Stomach (tissue), 19 donors: ENCODE data around the gene PITPNC1. TPM values are rescaled to one million over a fixed set of nuclear protein-coding genes. Genes with fewer than 3 reads are reported as not detected.
"Not testable (repeated sequence)": the region's sequence is repeated elsewhere in the genome, so short reads cannot be mapped to it uniquely, and the experiment has no call there.

Experiments used
- DNase-seq, 2 donors: peaks; one replicate each; pipeline versions ENCODE4 v3.0.0 to v3.0.0-alpha.2; 2013 to 2019
- H3K27ac ChIP-seq, 5 donors: fragments of 200-600 bp in 4 of 5; sonication (generic) in 4 of 5; one replicate each; pipeline ENCODE4 v1.5.1; 2013 to 2019; ENCODE audit warnings: mild to moderate bottlenecking in 1 of 5, moderate library complexity in 1 of 5
- H3K27me3 ChIP-seq, 3 donors: fragments of 200-600 bp; sonication (generic); one replicate each; pipeline ENCODE4 v1.5.1; 2017 to 2019; ENCODE audit warnings: mixed run types in 1 of 3
- H3K36me3 ChIP-seq, 4 donors: fragments of 200-600 bp; sonication (generic); 1 replicate in 3 of 4; 2 replicates in 1 of 4; pipeline ENCODE4 v1.5.1; 2016 to 2019
- H3K4me1 ChIP-seq, 4 donors: fragments of 200-600 bp; sonication (generic); one replicate each; pipeline ENCODE4 v1.5.1; 2016 to 2019
- H3K4me3 ChIP-seq, 4 donors: fragments of 200-600 bp; sonication (generic) in 3 of 4; one replicate each; pipeline ENCODE4 v1.5.1; 2016 to 2019; ENCODE audit warnings: mild to moderate bottlenecking in 1 of 4
- H3K9me3 ChIP-seq, 4 donors: fragments of 200-600 bp; sonication (generic); one replicate each; pipeline ENCODE4 v1.5.1; 2016 to 2019
- CTCF ChIP-seq, 7 experiments: fragments of 450-650 bp in 4 of 7; fragments of 200-600 bp in 3 of 7; sonication (generic) in 3 of 7; IDR thresholded peaks; one replicate each; pipeline ENCODE4 v1.5.1; 2016 to 2019; ENCODE audit warnings: antibody characterized with exemption in 7 of 7, control low read depth in 2 of 7, mild to moderate bottlenecking in 1 of 7
- EP300 ChIP-seq: sonication (generic); formaldehyde crosslinking; IDR thresholded peaks from one replicate; pipeline ENCODE4 v1.6.1; 2017; ENCODE audit warnings: antibody characterized with exemption
- POLR2A ChIP-seq, 4 donors: fragments of 450-650 bp; IDR thresholded peaks; one replicate each; pipeline ENCODE4 v1.6.1; 2016; ENCODE audit warnings: antibody characterized with exemption in 4 of 4, control low read depth in 2 of 4, mild to moderate bottlenecking in 1 of 4, moderate library complexity in 1 of 4
- POLR2AphosphoS5 ChIP-seq, 3 donors: sonication (generic); formaldehyde crosslinking; IDR thresholded peaks; one replicate each; pipeline ENCODE4 v1.6.1; 2016; ENCODE audit warnings: antibody characterized with exemption in 3 of 3
- WGBS, 5 donors: extraction: QIAGEN DNeasy Blood & Tissue Kit in 3 of 5; methylation state at CpG; one replicate each; pipeline versions ENCODE4 v1.1.5 to v1.1.7; 2013 to 2018; 5-methylcytosine and 5-hydroxymethylcytosine counted together
- intact Hi-C: fragments of 100-400 bp; cut with DNase I; formaldehyde crosslinking; loops from one replicate; pipeline ENCODE4 v1.15.1; 2023; ENCODE audit warnings: low total_unique reads
- long read RNA-seq, 10 donors: transcript quantifications; one replicate each; lab custom pipeline, GENCODE V29; 2026
- polyA plus RNA-seq, 3 donors: library from polyadenylated mRNA; stranded (reverse); fragments of 200-250 nt; gene quantifications; one replicate each; pipeline ENCODE4 v1.2.3, GENCODE V29; 2013
- total RNA-seq, 5 donors: library from RNA; depleted of rRNA; stranded (reverse); fragments of >200 nt; gene quantifications; one replicate each; pipeline versions ENCODE4 v1.1.0 to v1.2.3, GENCODE V29; 2014 to 2016
- donor health status: healthy with polysubstance abuse.
- donor health status: Bipolar disorder and iron deficiency.
- donor health status: healthy.

The PITPNC1 gene
- total RNA-seq, result 10 to 100 TPM in 4 of 5 donors, 1 to 10 TPM in 1; 2.3 to 25.3 (median 17.4) TPM
- polyA plus RNA-seq, result 10 to 100 TPM in 2 of 3 donors, 1 to 10 TPM in 1; 9.3 to 13.6 (median 13.0) TPM
- long read RNA-seq, donor 1, result 0 reads
- long read RNA-seq, donor 2, result 0 reads
- long read RNA-seq, donor 3, result 0 reads
- long read RNA-seq, donor 4, result 0 reads
- long read RNA-seq, donor 5, result 0 reads
- long read RNA-seq, donor 6, result 0 reads
- long read RNA-seq, donor 7, result 0 reads
- long read RNA-seq, donor 8, result 0 reads
- long read RNA-seq, donor 9, result 0 reads
- long read RNA-seq, donor 10, result 0 reads

DNA sequence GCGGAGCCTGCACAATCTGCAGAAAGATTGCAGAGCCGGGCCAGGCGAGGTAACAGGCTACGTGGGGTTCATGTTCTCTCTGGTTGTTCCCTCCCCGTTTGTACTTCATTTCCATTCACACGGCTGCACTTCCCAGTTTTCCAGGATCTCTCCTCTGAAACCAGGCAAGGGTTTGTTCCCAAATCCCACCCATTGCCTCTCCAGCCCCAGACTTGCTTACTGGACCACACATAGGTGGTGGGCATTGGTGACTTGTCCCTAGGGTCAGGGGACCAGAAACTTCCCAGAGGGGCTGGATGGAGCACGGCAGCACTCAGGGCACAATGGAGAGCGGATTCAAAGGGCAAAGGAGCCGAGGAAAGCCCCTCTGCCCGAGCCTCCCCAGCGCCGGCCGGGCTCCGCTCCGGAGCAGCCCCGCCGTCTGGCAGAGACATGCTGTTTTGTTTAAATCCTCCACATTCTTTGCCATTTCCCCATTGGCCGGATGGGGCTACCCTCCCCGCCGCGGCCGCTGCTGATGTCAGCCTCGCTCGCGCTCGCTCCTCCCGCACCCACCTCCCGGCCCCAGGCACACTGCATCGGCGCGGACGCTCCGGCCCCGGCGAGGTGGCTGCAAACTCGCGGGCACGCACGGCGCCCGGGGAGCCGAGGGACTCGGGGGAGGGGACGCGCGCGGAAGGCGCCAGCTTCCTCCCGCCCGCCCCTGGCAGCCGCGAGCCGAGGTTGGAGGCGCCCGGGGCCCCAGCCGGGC, at the start of gene PITPNC1:
TSS of gene PITPNC1 (plus strand) at position 545 of the 751 bp plus-strand sequence.
- TF ChIP-seq CTCF (IDR thresholded peaks at IDR 0.05), result no peak
- no peak for TF ChIP-seq EP300
- TF ChIP-seq POLR2A (IDR thresholded peaks at IDR 0.05), result peak in 1 of 4 donors; percentile 54
- peak; percentile 86 to 96 (median 95) for TF ChIP-seq POLR2AphosphoS5 (IDR thresholded peaks at IDR 0.05)
- H3K4me1 ChIP-seq, result peaks cover 8 to 39% (median 19%) of the 10 kb centered on the region in 4 donors
- no peaks in the 10 kb centered on the region for H3K27me3 ChIP-seq
- H3K27ac ChIP-seq, result peak within 1 kb of the TSS; percentile 88 to 97 (median 93)
- DNase-seq, result peak; percentile 88 to 95
- peak within 1 kb of the TSS; percentile 69 to 85 (median 82) for H3K4me3 ChIP-seq
- no peaks in the 10 kb centered on the region for H3K9me3 ChIP-seq
- H3K36me3 ChIP-seq, result no peaks in the 10 kb centered on the region
- WGBS, 5 donors, result 0 to 1% (median 1%) methylated on average over 30 to 56 of the region's 56 CpGs
- intact Hi-C loops, result loop anchor here (5.0 to 10.0 kb wide), 2 partner anchors 100 to 318 kb away; no protein-coding TSS in a partner anchor

GRCh38 chr17:67328026-67328425, 49.1 kb upstream of the PITPNC1 start:
- Histone ChIP-seq H3K36me3 (no peaks in the 10 kb centered on the region), H3K27ac (no peak overlapping the region), H3K27me3 (no peaks in the 10 kb centered on the region), H3K4me1 (no peaks in the 10 kb centered on the region), H3K9me3 (peaks cover 0 to 8% (median 3%) of the 10 kb centered on the region in 4 donors), H3K4me3 (no peak overlapping the region)
- TF ChIP-seq POLR2AphosphoS5 (IDR thresholded peaks at IDR 0.05) (no peak), CTCF (IDR thresholded peaks at IDR 0.05) (no peak), POLR2A (IDR thresholded peaks at IDR 0.05) (no peak), EP300 (no peak)
- 72 to 96% (median 88%) methylated on average over 3 of the region's 3 CpGs for WGBS, 5 donors
- no peak for DNase-seq
- intact Hi-C loops, result no loop called here

- H3K4me1 ChIP-seq, H3K4me3 ChIP-seq, H3K27me3 ChIP-seq, H3K36me3 ChIP-seq, DNase-seq, H3K27ac ChIP-seq, intact Hi-C loops, H3K9me3 ChIP-seq: not testable (repeated sequence)
- 90 to 95% (median 92%) methylated on average over 6 to 8 of the region's 8 CpGs for WGBS, 5 donors
Measured at GRCh38 chr17:67331381-67332161, 45.5 kb upstream of the PITPNC1 start.

GRCh38 chr17:67332162-67332508, 44.9 kb upstream of the PITPNC1 start:
- H3K4me3 ChIP-seq, DNase-seq, H3K27me3 ChIP-seq, H3K4me1 ChIP-seq, intact Hi-C loops, H3K9me3 ChIP-seq, H3K27ac ChIP-seq, H3K36me3 ChIP-seq: not testable (repeated sequence)
- 84 to 93% (median 91%) methylated on average over 1 of the region's 1 CpG for WGBS, 5 donors

- H3K9me3 ChIP-seq, result no peaks in the 10 kb centered on the region
- intact Hi-C loops, result no loop called here
- H3K36me3 ChIP-seq, result peaks cover 0 to 30% (median 19%) of the 10 kb centered on the region in 4 donors
- no peak for DNase-seq
- H3K4me1 ChIP-seq, result no peaks in the 10 kb centered on the region
- no peaks in the 10 kb centered on the region for H3K27me3 ChIP-seq
- H3K27ac ChIP-seq, result no peak overlapping the region
- H3K4me3 ChIP-seq, result no peak overlapping the region
- TF ChIP-seq POLR2AphosphoS5 (IDR thresholded peaks at IDR 0.05) (no peak), CTCF (IDR thresholded peaks at IDR 0.05) (no peak), POLR2A (IDR thresholded peaks at IDR 0.05) (no peak), EP300 (no peak)
- WGBS, 5 donors, result 82 to 96% (median 88%) methylated on average over 5 of the region's 5 CpGs
Measured at GRCh38 chr17:67335245-67335835, 41.7 kb upstream of the PITPNC1 start.
